Measurements from ENCODE around the gene OBP2A. TPM values are rescaled to one million over a fixed set of nuclear protein-coding genes. Genes with fewer than 3 reads are reported as not detected.

OBP2A gene
- total and polyA plus RNA-seq, 7 experiments from 2014 or later = not detected

GRCh38 chr9:135505406-135506187 lies 40.3 kb upstream of the OBP2A start:
- Mint-ChIP-seq H3K4me3 (no peak overlapping the region), H3K27ac (no peak overlapping the region), H3K27me3 (peaks cover 0 to 6% (median 0%) of the 10 kb centered on the region in 5 donors), H3K36me3 (peaks cover 3 to 23% (median 11%) of the 10 kb centered on the region in 5 donors), H3K4me1 (peaks cover 12 to 34% (median 18%) of the 10 kb centered on the region in 7 donors), H3K9me3 (peaks cover 5 to 22% (median 11%) of the 10 kb centered on the region in 11 donors)
- H3K27ac ChIP-seq (ENCODE audit: low read depth, low read length) = no peak overlapping the region
- H3K36me3 ChIP-seq (ENCODE audit: control insufficient read depth in 2 of 3, insufficient read depth in 3 of 3, low read length in 3 of 3) = peaks cover 0 to 39% (median 0%) of the 10 kb centered on the region in 3 experiments
- H3K27me3 ChIP-seq (ENCODE audit: control insufficient read depth in 2 of 2, insufficient read depth in 2 of 2, low read length in 2 of 2) = no peaks in the 10 kb centered on the region
- H3K4me3 ChIP-seq (ENCODE audit: low read length) = no peak overlapping the region
- intact Hi-C loops (cut with micrococcal nuclease) = loop anchor here in 1 of 2 donors (10.0 kb wide), 1 partner anchor 1341 kb away; the partner anchor contains the start of gene RNU6ATAC
- H3K4me1 ChIP-seq (ENCODE audit: control insufficient read depth in 2 of 2, insufficient read depth in 2 of 2, low read length in 2 of 2) = peaks cover 10 to 14% of the 10 kb centered on the region in 2 donors
- ATAC-seq = no peak
- POLR2A ChIA-PET = no interaction called here
- CTCF ChIA-PET = interaction anchor here (1.3 kb wide), 1 partner anchor 16 kb away, joined by 4 read pairs; no protein-coding TSS in a partner anchor
- DNase-seq = no peak
- H3K9me3 ChIP-seq (ENCODE audit: control insufficient read depth in 2 of 3, low read length in 3 of 3) = peaks cover 0 to 12% (median 0%) of the 10 kb centered on the region in 3 experiments

- Mint-ChIP-seq H3K36me3 (peaks cover 3 to 23% (median 11%) of the 10 kb centered on the region in 5 donors), H3K9me3 (peaks cover 5 to 28% (median 11%) of the 10 kb centered on the region in 11 donors), H3K27me3 (peaks cover 0 to 6% (median 0%) of the 10 kb centered on the region in 5 donors), H3K27ac (no peak overlapping the region), H3K4me3 (no peak overlapping the region), H3K4me1 (peaks cover 11 to 32% (median 19%) of the 10 kb centered on the region in 7 donors)
- ATAC-seq (no peak), DNase-seq (no peak)
- no peaks in the 10 kb centered on the region for H3K27me3 ChIP-seq (ENCODE audit: control insufficient read depth in 2 of 2, insufficient read depth in 2 of 2, low read length in 2 of 2)
- ChIA-PET CTCF (interaction anchor here (1.3 kb wide), 1 partner anchor 17 kb away, joined by 4 read pairs; no protein-coding TSS in a partner anchor), POLR2A (no interaction called here)
- H3K9me3 ChIP-seq (ENCODE audit: control insufficient read depth in 2 of 3, low read length in 3 of 3) = peaks cover 0 to 12% (median 0%) of the 10 kb centered on the region in 3 experiments
- no peak overlapping the region for H3K27ac ChIP-seq (ENCODE audit: low read depth, low read length)
- H3K36me3 ChIP-seq (ENCODE audit: control insufficient read depth in 2 of 3, insufficient read depth in 3 of 3, low read length in 3 of 3) = peaks cover 0 to 35% (median 0%) of the 10 kb centered on the region in 3 experiments
- H3K4me1 ChIP-seq (ENCODE audit: control insufficient read depth in 2 of 2, insufficient read depth in 2 of 2, low read length in 2 of 2) = peaks cover 6 to 9% of the 10 kb centered on the region in 2 donors
- no peak overlapping the region for H3K4me3 ChIP-seq (ENCODE audit: low read length)
- intact Hi-C loops (cut with micrococcal nuclease) = loop anchor here in 1 of 2 donors (10.0 kb wide), 1 partner anchor 1342 kb away; the partner anchor contains the start of gene RNU6ATAC
Measured at GRCh38 chr9:135506327-135507103, 39.4 kb upstream of the OBP2A start.

GRCh38 chr9:135507104-135508035 lies 38.6 kb upstream of the OBP2A start:
- Histone ChIP-seq H3K27me3 (ENCODE audit: control insufficient read depth in 2 of 2, insufficient read depth in 2 of 2, low read length in 2 of 2) (no peaks in the 10 kb centered on the region), H3K4me3 (ENCODE audit: low read length) (no peak overlapping the region), H3K27ac (ENCODE audit: low read depth, low read length) (no peak overlapping the region), H3K9me3 (ENCODE audit: control insufficient read depth in 2 of 3, low read length in 3 of 3) (peaks cover 0 to 12% (median 0%) of the 10 kb centered on the region in 3 experiments), H3K4me1 (ENCODE audit: control insufficient read depth in 2 of 2, insufficient read depth in 2 of 2, low read length in 2 of 2) (peaks cover 0 to under 1% of the 10 kb centered on the region in 2 donors), H3K36me3 (ENCODE audit: control insufficient read depth in 2 of 3, insufficient read depth in 3 of 3, low read length in 3 of 3) (peaks cover 0 to 30% (median 0%) of the 10 kb centered on the region in 3 experiments)
- Mint-ChIP-seq H3K4me3 (no peak overlapping the region), H3K9me3 (peaks cover 5 to 28% (median 11%) of the 10 kb centered on the region in 11 donors), H3K27me3 (peaks cover 0 to 6% (median 0%) of the 10 kb centered on the region in 5 donors), H3K36me3 (peaks cover 3 to 23% (median 11%) of the 10 kb centered on the region in 5 donors), H3K27ac (no peak overlapping the region), H3K4me1 (peaks cover 6 to 24% (median 14%) of the 10 kb centered on the region in 7 donors)
- no peak for ATAC-seq
- DNase-seq = peak in 1 of 9 donors; percentile 4
- intact Hi-C loops (cut with micrococcal nuclease) = loop anchor here in 1 of 2 donors (10.0 kb wide), 1 partner anchor 1343 kb away; the partner anchor contains the start of gene RNU6ATAC
- ChIA-PET CTCF (no interaction called here), POLR2A (no interaction called here)

GRCh38 chr9:135508211-135508820 lies 37.6 kb upstream of the OBP2A start:
- peaks cover 0 to 20% (median 0%) of the 10 kb centered on the region in 3 experiments for H3K36me3 ChIP-seq (ENCODE audit: control insufficient read depth in 2 of 3, insufficient read depth in 3 of 3, low read length in 3 of 3)
- no peak overlapping the region for H3K27ac Mint-ChIP-seq
- peaks cover 0 to 12% (median 0%) of the 10 kb centered on the region in 3 experiments for H3K9me3 ChIP-seq (ENCODE audit: control insufficient read depth in 2 of 3, low read length in 3 of 3)
- H3K27ac ChIP-seq (ENCODE audit: low read depth, low read length) = no peak overlapping the region
- peaks cover 3 to 16% (median 9%) of the 10 kb centered on the region in 5 donors for H3K36me3 Mint-ChIP-seq
- ChIA-PET CTCF (no interaction called here), POLR2A (no interaction called here)
- H3K27me3 ChIP-seq (ENCODE audit: control insufficient read depth in 2 of 2, insufficient read depth in 2 of 2, low read length in 2 of 2) = no peaks in the 10 kb centered on the region
- H3K4me3 Mint-ChIP-seq = no peak overlapping the region
- H3K4me1 ChIP-seq (ENCODE audit: control insufficient read depth in 2 of 2, insufficient read depth in 2 of 2, low read length in 2 of 2) = no peaks in the 10 kb centered on the region
- no peak for DNase-seq
- peaks cover 5 to 28% (median 11%) of the 10 kb centered on the region in 11 donors for H3K9me3 Mint-ChIP-seq
- ATAC-seq = no peak
- intact Hi-C loops (cut with micrococcal nuclease) = loop anchor here in 1 of 2 donors (10.0 kb wide), 1 partner anchor 1344 kb away; the partner anchor contains the start of gene RNU6ATAC
- H3K4me3 ChIP-seq (ENCODE audit: low read length) = no peak overlapping the region
- peaks cover 4 to 15% (median 10%) of the 10 kb centered on the region in 7 donors for H3K4me1 Mint-ChIP-seq
- peaks cover 0 to 6% (median 0%) of the 10 kb centered on the region in 5 donors for H3K27me3 Mint-ChIP-seq

GRCh38 chr9:135509458-135509857 lies 36.5 kb upstream of the OBP2A start:
- no peaks in the 10 kb centered on the region for H3K4me1 ChIP-seq (ENCODE audit: control insufficient read depth in 2 of 2, insufficient read depth in 2 of 2, low read length in 2 of 2)
- no peak overlapping the region for H3K27ac ChIP-seq (ENCODE audit: low read depth, low read length)
- H3K36me3 ChIP-seq (ENCODE audit: control insufficient read depth in 2 of 3, insufficient read depth in 3 of 3, low read length in 3 of 3) = peaks cover 0 to 9% (median 0%) of the 10 kb centered on the region in 3 experiments
- Mint-ChIP-seq H3K4me3 (no peak overlapping the region), H3K27me3 (peaks cover 0 to 6% (median 0%) of the 10 kb centered on the region in 5 donors), H3K36me3 (peaks cover 3 to 10% (median 8%) of the 10 kb centered on the region in 5 donors), H3K27ac (no peak overlapping the region), H3K9me3 (peaks cover 5 to 28% (median 11%) of the 10 kb centered on the region in 11 donors), H3K4me1 (peaks cover 0 to 15% (median 3%) of the 10 kb centered on the region in 7 donors)
- H3K4me3 ChIP-seq (ENCODE audit: low read length) = no peak overlapping the region
- ATAC-seq (no peak), DNase-seq (no peak)
- peaks cover 0 to 12% (median 0%) of the 10 kb centered on the region in 3 experiments for H3K9me3 ChIP-seq (ENCODE audit: control insufficient read depth in 2 of 3, low read length in 3 of 3)
- ChIA-PET CTCF (no interaction called here), POLR2A (no interaction called here)
- H3K27me3 ChIP-seq (ENCODE audit: control insufficient read depth in 2 of 2, insufficient read depth in 2 of 2, low read length in 2 of 2) = no peaks in the 10 kb centered on the region
- intact Hi-C loops (cut with micrococcal nuclease) = loop anchor here in 1 of 2 donors (10.0 kb wide), 1 partner anchor 1345 kb away; the partner anchor contains the start of gene RNU6ATAC
